ENCODE results near the gene MEIKIN. TPM values are rescaled to one million over a fixed set of nuclear protein-coding genes. Genes with fewer than 3 reads are reported as not detected.

Gene MEIKIN
- total RNA-seq, 4 donors from 2014 or later: not detected

DNA sequence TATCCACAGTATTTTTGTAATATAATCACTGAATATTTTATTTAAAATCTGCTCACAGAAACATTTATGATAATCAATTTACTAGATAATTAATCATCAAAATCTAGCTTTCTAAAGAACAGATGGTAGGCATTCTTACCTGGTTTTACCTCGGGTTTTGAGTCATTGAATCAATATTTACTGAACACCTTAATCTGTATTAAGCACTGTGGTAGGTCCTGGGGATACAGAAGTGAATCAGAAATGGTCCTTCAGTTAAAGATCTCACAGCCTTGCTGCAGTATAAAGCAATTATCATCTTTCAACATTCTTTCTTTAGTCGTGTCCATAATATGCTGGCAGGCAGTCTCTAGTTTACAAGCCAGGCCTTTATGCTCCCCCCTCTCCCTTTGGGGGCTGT is 2.0 kb upstream of the MEIKIN start:
- 42 to 52% methylated on average over 2 of the region's 2 CpGs for WGBS, 2 donors
- Histone ChIP-seq H3K27me3 (no peaks in the 10 kb centered on the region), H3K36me3 (no peaks in the 10 kb centered on the region), H3K4me3 (replicated peaks in 1 of 3) (no peak overlapping the region), H3K27ac (no peak overlapping the region), H3K4me1 (no peaks in the 10 kb centered on the region), H3K9me3 (no peaks in the 10 kb centered on the region)
- intact Hi-C loops (cut with DNase I): no loop called here
- DNase-seq: no peak
- TF ChIP-seq, protein P1, sequence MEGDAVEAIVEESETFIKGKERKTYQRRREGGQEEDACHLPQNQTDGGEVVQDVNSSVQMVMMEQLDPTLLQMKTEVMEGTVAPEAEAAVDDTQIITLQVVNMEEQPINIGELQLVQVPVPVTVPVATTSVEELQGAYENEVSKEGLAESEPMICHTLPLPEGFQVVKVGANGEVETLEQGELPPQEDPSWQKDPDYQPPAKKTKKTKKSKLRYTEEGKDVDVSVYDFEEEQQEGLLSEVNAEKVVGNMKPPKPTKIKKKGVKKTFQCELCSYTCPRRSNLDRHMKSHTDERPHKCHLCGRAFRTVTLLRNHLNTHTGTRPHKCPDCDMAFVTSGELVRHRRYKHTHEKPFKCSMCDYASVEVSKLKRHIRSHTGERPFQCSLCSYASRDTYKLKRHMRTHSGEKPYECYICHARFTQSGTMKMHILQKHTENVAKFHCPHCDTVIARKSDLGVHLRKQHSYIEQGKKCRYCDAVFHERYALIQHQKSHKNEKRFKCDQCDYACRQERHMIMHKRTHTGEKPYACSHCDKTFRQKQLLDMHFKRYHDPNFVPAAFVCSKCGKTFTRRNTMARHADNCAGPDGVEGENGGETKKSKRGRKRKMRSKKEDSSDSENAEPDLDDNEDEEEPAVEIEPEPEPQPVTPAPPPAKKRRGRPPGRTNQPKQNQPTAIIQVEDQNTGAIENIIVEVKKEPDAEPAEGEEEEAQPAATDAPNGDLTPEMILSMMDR (IDR thresholded peaks at IDR 0.05): no peak
- no peak for TF ChIP-seq POLR2A (IDR thresholded peaks at IDR 0.05)

DNA sequence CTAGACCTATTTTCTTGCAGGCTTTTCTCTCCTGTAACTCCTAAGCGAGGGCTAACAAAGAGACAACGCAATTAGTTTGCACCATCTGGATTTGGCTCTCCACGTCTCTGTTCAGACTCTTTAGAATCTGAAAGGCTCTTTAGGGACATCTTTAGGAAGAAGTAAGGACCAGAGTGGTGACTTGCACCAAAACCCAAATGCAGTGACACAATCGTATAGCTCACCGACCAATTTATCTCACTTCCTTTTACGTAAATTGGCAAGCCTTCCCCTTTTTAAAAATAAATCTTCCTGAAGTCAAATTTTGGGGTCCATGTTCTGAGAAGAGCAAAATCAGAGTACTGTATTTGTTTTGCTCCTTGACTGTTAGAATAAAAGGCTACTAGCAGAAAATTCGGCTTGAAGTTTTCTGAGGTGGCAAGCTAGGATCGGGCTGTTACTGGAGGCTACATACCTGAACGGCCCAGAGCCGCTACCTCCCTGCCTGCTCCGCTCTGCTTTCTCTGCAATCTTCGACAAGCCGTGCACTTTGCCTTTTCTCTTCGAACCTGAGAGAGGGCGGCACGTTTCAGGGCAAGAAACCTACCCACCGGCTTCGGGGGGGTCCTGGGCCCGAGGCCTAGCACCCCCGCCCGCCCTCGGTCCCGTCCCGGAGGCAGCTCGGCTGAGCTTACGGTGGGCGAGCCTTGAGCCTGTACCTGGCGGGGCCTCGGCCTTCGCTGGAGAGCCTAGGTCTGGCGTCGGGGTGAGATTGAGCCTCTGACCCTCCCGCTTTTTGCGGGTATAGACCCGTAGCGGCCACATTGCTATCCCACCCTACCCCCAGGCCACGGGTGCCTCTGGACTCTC is 537 bp downstream of the MEIKIN start:
- WGBS, 2 donors: 83 to 89% methylated on average over 33 to 34 of the region's 37 CpGs
- H3K36me3 ChIP-seq: no peaks in the 10 kb centered on the region
- intact Hi-C loops (cut with DNase I): no loop called here
- no peaks in the 10 kb centered on the region for H3K4me1 ChIP-seq
- no peak overlapping the region for H3K4me3 ChIP-seq (replicated peaks in 1 of 3)
- H3K27me3 ChIP-seq: no peaks in the 10 kb centered on the region
- H3K27ac ChIP-seq: no peak overlapping the region
- TF ChIP-seq, protein P1 (IDR thresholded peaks at IDR 0.05): no peak
- no peak for TF ChIP-seq POLR2A (IDR thresholded peaks at IDR 0.05)
- DNase-seq: no peak
- H3K9me3 ChIP-seq: no peaks in the 10 kb centered on the region

DNA sequence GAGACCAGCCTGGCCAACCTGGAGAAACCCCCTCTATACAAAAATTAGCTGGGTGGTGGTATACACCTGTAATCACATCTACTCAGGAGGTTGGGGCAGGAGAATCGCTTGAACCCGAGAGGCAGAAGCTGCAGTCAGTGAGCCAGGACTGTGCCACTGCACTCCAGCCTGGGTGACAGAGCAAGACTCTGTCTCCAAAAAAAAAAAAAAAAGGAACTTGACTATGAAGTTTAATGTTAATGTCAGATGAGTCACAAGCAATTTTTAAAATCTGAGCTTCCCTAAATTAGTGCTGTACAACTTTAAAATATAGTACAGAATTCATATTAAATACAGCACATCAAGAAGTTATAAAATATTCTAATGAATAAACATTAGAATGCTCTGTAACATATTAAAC is 1.5 kb downstream of the MEIKIN start:
- no peak for DNase-seq
- H3K9me3 ChIP-seq: no peaks in the 10 kb centered on the region
- no peak overlapping the region for H3K4me3 ChIP-seq (replicated peaks in 1 of 3)
- TF ChIP-seq POLR2A (IDR thresholded peaks at IDR 0.05): no peak
- TF ChIP-seq, protein P1 (IDR thresholded peaks at IDR 0.05): no peak
- no peaks in the 10 kb centered on the region for H3K36me3 ChIP-seq
- WGBS, 2 donors: 90 to 95% methylated on average over 2 of the region's 2 CpGs
- intact Hi-C loops (cut with DNase I): no loop called here
- no peak overlapping the region for H3K27ac ChIP-seq
- no peaks in the 10 kb centered on the region for H3K27me3 ChIP-seq
- no peaks in the 10 kb centered on the region for H3K4me1 ChIP-seq

DNA sequence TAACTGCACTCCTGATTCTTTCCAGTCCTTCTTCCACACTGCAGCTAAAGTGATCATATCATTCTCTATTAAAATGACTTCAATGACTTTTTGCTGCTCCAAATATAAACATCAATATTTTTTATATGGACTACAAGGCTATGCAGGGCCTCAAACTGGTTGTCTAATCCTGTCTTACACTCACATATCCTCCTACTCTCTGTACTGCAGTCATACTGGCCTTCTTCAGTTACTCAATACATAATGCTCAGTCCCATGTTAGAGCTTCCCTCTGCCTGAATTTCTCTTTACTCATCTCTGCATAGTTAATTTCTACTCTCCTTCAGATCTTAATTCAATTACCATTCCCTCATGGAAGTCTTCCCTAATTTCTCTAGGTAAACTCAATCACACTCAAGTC is 3.4 kb downstream of the MEIKIN start:
- intact Hi-C loops (cut with DNase I): no loop called here
- Histone ChIP-seq H3K4me3 (replicated peaks in 1 of 3) (no peak overlapping the region), H3K36me3 (no peaks in the 10 kb centered on the region), H3K27ac (no peak overlapping the region), H3K27me3 (no peaks in the 10 kb centered on the region), H3K4me1 (no peaks in the 10 kb centered on the region), H3K9me3 (no peaks in the 10 kb centered on the region)
- no peak for DNase-seq
- no peak for TF ChIP-seq POLR2A (IDR thresholded peaks at IDR 0.05)
- TF ChIP-seq, protein P1 (IDR thresholded peaks at IDR 0.05): no peak

DNA sequence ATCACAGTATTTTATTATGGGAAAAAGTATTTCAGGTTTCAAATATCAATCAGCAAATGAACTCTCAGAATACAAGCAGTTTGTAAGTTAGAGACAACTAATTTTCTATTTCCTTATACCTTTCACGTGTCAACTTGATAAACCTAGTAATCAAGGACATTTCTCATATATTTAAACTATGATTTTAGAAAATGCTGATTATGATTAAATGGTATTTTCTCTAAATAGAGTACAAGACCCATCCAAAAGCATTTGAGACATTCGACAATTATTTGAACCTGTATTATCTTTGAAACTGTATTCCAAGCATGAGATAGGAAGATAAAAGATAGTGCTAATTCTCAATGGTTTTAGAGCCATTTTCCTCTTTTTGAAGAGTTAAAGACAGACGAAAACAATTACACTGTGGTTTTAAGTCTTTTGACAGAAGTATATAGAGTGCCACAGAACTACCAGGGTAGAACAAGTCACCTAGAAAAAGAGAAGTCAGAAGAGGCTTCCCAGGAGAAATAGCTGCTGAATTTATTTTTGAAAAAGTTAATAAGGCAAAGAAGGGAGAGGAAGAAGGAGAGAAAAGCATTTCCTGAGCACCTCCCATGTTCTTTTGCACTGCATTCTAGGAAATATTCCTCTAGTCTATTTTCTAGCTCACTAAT is 5.6 kb downstream of the MEIKIN start:
- WGBS, 2 donors: 62 to 77% methylated on average over 3 of the region's 3 CpGs
- no peak overlapping the region for H3K27ac ChIP-seq
- TF ChIP-seq POLR2A (IDR thresholded peaks at IDR 0.05): no peak
- TF ChIP-seq, protein P1 (IDR thresholded peaks at IDR 0.05): no peak
- H3K36me3 ChIP-seq: no peaks in the 10 kb centered on the region
- intact Hi-C loops (cut with DNase I): no loop called here
- no peaks in the 10 kb centered on the region for H3K4me1 ChIP-seq
- no peaks in the 10 kb centered on the region for H3K9me3 ChIP-seq
- DNase-seq: no peak
- H3K27me3 ChIP-seq: no peaks in the 10 kb centered on the region
- H3K4me3 ChIP-seq (replicated peaks in 1 of 3): no peak overlapping the region
